ENCODE data around the gene DGKQ.
"Not testable (repeated sequence)": the region's sequence is repeated elsewhere in the genome, so short reads cannot be mapped to it uniquely, and the experiment has no call there.

The DGKQ gene

GRCh38 chr4:924107-925096, 49.0 kb downstream of the DGKQ start:
- DNase-seq: no peak

GRCh38 chr4:921830-922331, 51.5 kb downstream of the DGKQ start:
- DNase-seq: no peak

- DNase-seq: not testable (repeated sequence)
These were observed 54.2 kb downstream of the DGKQ start for GRCh38 chr4:919004-919680.

- not testable (repeated sequence) for DNase-seq
These were observed 54.8 kb downstream of the DGKQ start for GRCh38 chr4:918591-918990.

- DNase-seq: no peak
These were observed 55.4 kb downstream of the DGKQ start for GRCh38 chr4:917992-918391.

GRCh38 chr4:917466-917865, 55.9 kb downstream of the DGKQ start:
- DNase-seq: no peak

GRCh38 chr4:915595-915994, 57.8 kb downstream of the DGKQ start:
- no peak for DNase-seq

GRCh38 chr4:915041-915474, 58.3 kb downstream of the DGKQ start:
- no peak for DNase-seq

- DNase-seq: no peak
These were observed 58.8 kb downstream of the DGKQ start for GRCh38 chr4:914531-914930.

- no peak for DNase-seq
These were observed 60.1 kb downstream of the DGKQ start for GRCh38 chr4:913280-913618.

GRCh38 chr4:912548-913279, 60.7 kb downstream of the DGKQ start:
- no peak for DNase-seq

- DNase-seq: no peak
These were observed 61.4 kb downstream of the DGKQ start for GRCh38 chr4:911871-912490.

- no peak for DNase-seq
These were observed 62.1 kb downstream of the DGKQ start for GRCh38 chr4:911221-911751.

GRCh38 chr4:910366-911091, 62.8 kb downstream of the DGKQ start:
- DNase-seq: no peak

- DNase-seq: no peak
These were observed 63.5 kb downstream of the DGKQ start for GRCh38 chr4:909821-910220.

- DNase-seq: no peak
These were observed 64.2 kb downstream of the DGKQ start for GRCh38 chr4:909131-909571.
